Stimulated activated naive CD8-positive, alpha-beta T cell treated with anti-CD3 and anti-CD28 coated beads, Interleukin-15, Interleukin-2, amounts not matched to agents 100 ng/mL and 50 ng/mL, for 24 hours (primary cell): Measurements from ENCODE around the gene PAXIP1.
A peak's percentile ranks its signal among the peaks of the same experiment; 100 is the strongest.

ENCODE experiments used
- H3K27ac Mint-ChIP-seq: one replicate; pipeline ENCODE4 v1.8.0; 2021; ENCODE audit warnings: mild to moderate bottlenecking, mixed read lengths
- H3K27me3 Mint-ChIP-seq: one replicate; pipeline ENCODE4 v1.8.0; 2021; ENCODE audit warnings: mixed read lengths
- H3K36me3 Mint-ChIP-seq: one replicate; pipeline ENCODE4 v1.8.0; 2021; ENCODE audit warnings: low read depth, mixed read lengths
- H3K4me1 Mint-ChIP-seq: one replicate; pipeline ENCODE4 v1.8.0; 2021; ENCODE audit warnings: low read depth, mixed read lengths
- H3K4me3 Mint-ChIP-seq: one replicate; pipeline ENCODE4 v1.8.0; 2021; ENCODE audit warnings: mild to moderate bottlenecking, mixed read lengths
- H3K9me3 Mint-ChIP-seq: one replicate; pipeline ENCODE4 v1.8.0; 2021; ENCODE audit warnings: mixed read lengths

Gene PAXIP1

DNA sequence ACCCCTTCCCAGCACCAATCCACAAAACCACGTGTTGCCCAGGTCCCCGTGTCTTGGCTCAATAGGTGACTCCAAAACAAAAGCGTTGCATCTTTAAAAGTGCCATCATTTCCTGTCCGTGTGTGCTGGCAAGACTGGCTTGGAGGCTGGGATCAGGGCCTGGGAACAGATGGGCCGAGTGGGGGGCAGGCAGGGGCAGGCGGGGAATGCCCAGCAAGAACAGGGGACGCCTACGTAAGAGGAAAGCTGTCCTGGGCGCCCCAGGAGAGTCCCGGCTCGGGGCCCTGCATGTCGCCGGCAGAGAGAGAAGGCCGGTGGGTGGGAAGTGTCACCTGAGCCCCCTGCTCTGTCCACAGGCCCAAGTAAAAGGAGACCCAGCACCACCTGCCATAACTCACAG, 86.5 kb downstream of the PAXIP1 start:
- Mint-ChIP-seq H3K9me3 (no peaks in the 10 kb centered on the region), H3K27me3 (peaks cover 17% of the 10 kb centered on the region), H3K4me1 (peaks cover 4% of the 10 kb centered on the region), H3K27ac (no peak overlapping the region), H3K4me3 (no peak overlapping the region), H3K36me3 (no peaks in the 10 kb centered on the region)

DNA sequence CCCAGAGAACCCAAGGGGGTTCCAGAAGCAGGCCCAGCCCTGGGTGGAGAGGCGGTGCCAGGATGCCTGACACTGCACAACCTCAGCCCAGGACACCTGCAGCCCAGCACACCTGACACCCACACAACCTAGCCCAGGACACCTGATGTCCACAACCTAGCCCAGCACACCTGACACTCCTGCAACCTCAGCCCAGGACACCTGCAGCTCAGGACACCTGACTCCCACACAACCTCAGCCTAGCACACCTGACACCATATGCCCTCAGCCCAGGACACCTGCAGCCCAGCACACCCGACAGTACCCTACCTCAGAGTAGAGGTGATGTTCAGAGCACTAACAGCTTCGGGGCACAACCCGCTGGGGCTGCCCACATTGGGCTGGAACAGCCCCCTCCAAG, 87.3 kb downstream of the PAXIP1 start:
- no peak overlapping the region for H3K27ac Mint-ChIP-seq
- no peak overlapping the region for H3K4me3 Mint-ChIP-seq
- peaks cover 17% of the 10 kb centered on the region for H3K27me3 Mint-ChIP-seq
- H3K9me3 Mint-ChIP-seq, result no peaks in the 10 kb centered on the region
- H3K4me1 Mint-ChIP-seq, result peaks cover 4% of the 10 kb centered on the region
- no peaks in the 10 kb centered on the region for H3K36me3 Mint-ChIP-seq

DNA sequence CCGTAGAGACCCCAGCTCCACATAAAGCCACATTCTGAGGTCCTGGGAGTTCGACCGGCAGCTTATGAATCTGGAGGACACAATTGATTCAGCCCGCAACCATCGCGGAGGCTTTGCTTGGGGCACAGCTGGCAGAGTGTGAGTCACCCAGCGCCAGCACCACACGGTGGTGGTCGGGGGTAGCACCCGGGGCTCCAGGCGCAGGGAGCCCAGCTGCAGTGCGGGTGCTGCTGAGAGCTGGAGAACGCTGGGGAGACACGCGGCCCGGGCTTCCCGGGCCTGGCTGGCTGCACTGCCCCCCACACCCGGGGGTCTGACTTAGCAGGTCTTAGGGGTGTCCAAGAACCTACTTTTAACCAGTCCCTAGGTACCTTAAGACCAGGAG, 87.9 kb downstream of the PAXIP1 start:
- Mint-ChIP-seq H3K36me3 (no peaks in the 10 kb centered on the region), H3K27ac (no peak overlapping the region), H3K27me3 (peaks cover 17% of the 10 kb centered on the region), H3K4me1 (peaks cover 4% of the 10 kb centered on the region), H3K9me3 (no peaks in the 10 kb centered on the region), H3K4me3 (no peak overlapping the region)

DNA sequence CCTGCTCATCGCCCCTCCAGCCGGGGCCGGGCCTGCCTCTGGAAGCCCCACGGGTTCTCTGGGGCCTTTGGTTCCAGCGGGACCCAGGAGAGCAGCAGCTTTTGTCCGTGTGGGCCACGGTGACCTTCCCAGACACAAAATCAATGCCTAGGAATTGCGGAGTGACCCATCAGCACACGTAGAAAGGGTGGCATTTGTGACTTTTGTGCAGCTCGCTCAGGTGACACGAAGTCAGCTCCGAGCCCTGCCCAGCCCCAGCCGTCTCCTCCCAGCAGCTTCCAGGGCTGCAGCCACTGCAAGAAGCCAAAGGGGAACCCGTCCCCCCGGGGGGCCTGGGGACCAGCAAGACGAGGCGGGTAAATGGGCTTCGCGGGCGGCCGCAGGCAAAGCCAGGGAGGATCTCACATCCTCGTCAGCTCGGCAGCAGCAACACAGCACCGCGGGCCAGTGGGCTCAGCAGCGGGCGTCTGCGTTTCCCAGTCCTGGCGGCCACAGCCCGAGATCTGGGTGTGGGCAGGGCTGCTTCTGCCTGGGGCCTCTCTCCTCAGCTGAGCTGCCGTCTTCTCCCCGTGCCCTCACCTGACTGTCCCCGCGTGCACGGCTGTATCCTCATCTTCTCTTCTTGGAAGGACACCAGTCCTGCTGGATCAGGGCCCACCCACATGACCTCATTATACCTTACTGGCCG, 88.5 kb downstream of the PAXIP1 start:
- H3K4me1 Mint-ChIP-seq, result peaks cover 4% of the 10 kb centered on the region
- H3K4me3 Mint-ChIP-seq, result no peak overlapping the region
- no peaks in the 10 kb centered on the region for H3K36me3 Mint-ChIP-seq
- no peak overlapping the region for H3K27ac Mint-ChIP-seq
- H3K9me3 Mint-ChIP-seq, result no peaks in the 10 kb centered on the region
- H3K27me3 Mint-ChIP-seq, result peaks cover 17% of the 10 kb centered on the region

DNA sequence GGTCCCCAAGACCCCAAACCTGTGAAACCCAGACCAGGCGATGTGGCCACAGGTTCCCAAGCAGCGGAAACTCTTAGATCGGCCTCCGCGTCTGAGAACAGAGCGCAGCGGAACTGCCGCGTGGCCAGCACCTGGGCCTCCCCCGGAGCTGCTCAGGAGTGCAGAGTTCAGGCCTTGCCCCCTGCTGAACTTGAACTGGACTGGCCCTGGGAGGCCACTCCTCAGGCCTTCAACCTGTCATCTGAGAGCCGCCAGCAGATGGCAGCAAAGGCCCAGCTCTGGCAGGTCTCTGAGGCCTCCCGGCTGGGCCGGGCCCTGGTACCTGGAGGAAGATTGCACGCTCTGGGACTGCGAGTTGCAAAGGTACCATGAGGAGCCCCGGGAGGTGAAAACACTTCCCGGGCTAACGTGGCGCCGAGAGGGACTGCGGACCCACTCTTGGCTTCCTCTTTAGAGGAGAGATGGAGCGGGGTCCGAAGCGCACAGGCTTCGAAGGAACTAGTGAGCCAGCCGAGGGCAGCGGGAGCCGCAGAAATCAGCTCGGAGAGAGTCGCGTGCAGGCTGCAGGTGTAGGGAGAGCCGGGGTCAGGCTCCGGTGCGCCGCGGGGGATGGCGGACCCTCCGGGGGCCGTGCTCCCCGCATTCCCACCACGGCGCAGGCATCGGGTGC, 89.2 kb downstream of the PAXIP1 start:
- H3K27ac Mint-ChIP-seq, result peak overlapping the region; percentile 21

DNA sequence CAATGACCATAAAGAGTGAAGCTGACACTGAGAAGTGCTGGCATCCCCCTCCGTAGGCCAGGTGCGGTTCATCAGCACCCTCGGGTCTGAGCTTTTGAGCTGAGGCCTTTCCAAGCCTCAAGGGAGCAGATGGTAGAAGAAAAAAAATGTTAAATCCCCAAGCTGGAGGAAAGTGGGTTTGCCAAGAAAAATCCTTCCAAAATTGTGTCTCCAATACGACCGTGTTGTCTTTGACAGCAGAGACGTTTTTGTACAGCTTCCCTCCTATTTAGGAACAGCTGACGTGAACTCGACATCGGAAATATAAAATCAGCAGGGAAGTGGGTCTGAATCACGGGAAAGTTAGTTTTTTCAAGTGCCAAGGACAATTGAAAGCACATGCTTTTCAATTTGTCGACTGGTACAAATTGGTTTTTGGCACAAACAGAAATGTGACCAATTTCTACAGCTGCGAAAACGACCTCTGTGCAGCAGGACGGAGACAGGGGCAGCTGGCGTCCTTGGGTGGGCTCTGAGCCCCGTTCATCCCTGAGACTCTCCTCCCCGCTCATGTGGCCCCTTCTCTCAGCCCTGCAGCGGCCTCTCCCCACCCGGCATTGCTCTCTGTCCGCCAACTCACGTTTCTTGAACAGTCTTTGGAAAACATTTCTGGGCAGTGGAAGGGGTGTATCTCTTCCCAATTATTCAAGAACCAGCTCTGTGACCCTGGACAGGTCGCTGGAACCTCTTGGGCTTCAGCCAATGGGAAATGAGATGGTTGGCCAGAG, 89.9 kb downstream of the PAXIP1 start:
- Mint-ChIP-seq H3K36me3 (no peaks in the 10 kb centered on the region), H3K9me3 (no peaks in the 10 kb centered on the region), H3K4me3 (no peak overlapping the region), H3K4me1 (peaks cover 4% of the 10 kb centered on the region), H3K27me3 (peaks cover 20% of the 10 kb centered on the region), H3K27ac (no peak overlapping the region)

More for the DNA sequence above, 89.2 kb downstream of the PAXIP1 start:
- Mint-ChIP-seq H3K27me3 (peaks cover 19% of the 10 kb centered on the region), H3K4me3 (peak overlapping the region; percentile 79), H3K36me3 (no peaks in the 10 kb centered on the region), H3K9me3 (no peaks in the 10 kb centered on the region), H3K4me1 (peaks cover 4% of the 10 kb centered on the region)

DNA sequence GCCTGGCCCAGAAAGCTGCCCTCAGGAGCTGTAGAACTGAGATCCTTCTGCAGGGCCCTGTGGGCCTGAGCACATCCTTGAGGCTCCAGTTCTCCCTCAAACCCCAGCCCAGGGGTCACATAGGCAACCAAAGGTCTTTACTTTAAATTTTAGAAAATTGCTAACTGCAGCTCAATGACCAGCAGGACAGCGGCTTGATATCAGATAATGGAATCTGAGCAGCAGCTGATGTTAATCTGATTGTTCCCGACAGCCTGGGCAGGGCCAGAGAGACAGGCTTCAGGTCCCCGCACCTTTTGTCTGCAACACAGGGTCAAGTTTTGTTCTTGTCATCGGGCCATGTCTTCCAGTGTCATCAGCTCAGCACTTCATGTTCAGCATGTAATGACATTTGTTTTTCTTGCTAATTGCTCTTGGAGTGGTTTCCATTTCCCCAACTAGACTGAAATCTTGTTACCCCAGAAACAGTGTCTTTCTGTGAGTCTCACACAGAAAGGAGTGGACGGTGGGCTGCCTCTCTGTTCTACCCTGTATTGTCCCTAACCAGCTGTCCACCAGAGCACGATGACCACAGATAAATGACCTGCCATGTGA, 91.0 kb downstream of the PAXIP1 start:
- Mint-ChIP-seq H3K36me3 (no peaks in the 10 kb centered on the region), H3K27ac (no peak overlapping the region), H3K4me1 (peaks cover 4% of the 10 kb centered on the region), H3K27me3 (peaks cover 22% of the 10 kb centered on the region), H3K9me3 (no peaks in the 10 kb centered on the region), H3K4me3 (no peak overlapping the region)

DNA sequence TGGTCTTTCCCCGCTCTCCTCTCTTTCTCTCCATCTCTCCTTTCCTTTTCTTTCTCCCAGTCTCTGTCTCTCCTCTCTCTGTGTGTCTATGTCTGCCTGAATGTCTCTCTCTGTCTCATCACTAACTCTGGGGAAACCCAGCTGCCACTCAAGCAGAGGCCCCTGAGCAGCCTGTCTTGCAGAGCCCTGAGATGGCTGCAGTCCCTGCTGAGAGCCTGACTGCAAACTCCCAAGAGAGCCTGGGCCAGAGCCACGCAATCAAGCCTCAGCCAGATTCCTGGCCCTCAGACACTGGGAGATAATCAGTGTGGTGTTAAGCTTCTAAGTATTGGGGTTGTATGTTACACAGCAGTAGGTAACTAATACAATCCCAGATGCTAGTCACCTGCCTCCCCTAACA, 91.5 kb downstream of the PAXIP1 start:
- Mint-ChIP-seq H3K27ac (no peak overlapping the region), H3K4me1 (peaks cover 4% of the 10 kb centered on the region), H3K36me3 (no peaks in the 10 kb centered on the region), H3K27me3 (peaks cover 22% of the 10 kb centered on the region), H3K4me3 (no peak overlapping the region), H3K9me3 (no peaks in the 10 kb centered on the region)

DNA sequence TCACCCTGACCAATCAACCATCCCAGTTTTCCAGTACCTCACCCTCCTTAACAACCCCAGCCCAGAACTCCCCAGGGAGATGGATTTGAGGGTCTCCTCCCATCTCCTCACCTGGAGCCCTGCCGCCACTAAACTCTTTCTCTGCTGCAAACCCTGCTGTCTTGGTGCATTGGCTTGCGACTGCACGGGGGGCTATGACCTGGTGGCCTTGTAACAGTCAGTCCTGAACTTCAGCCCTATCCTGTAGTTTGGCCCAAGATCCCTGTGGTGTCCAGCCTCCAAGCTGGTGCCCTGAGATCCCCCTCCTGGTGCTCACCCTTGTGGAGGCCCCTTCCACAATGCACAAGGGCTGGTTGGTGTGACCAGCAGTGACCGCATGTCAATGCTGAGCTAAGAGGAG, 91.9 kb downstream of the PAXIP1 start:
- no peak overlapping the region for H3K4me3 Mint-ChIP-seq
- no peak overlapping the region for H3K27ac Mint-ChIP-seq
- peaks cover 4% of the 10 kb centered on the region for H3K4me1 Mint-ChIP-seq
- H3K36me3 Mint-ChIP-seq, result no peaks in the 10 kb centered on the region
- no peaks in the 10 kb centered on the region for H3K9me3 Mint-ChIP-seq
- peaks cover 22% of the 10 kb centered on the region for H3K27me3 Mint-ChIP-seq

DNA sequence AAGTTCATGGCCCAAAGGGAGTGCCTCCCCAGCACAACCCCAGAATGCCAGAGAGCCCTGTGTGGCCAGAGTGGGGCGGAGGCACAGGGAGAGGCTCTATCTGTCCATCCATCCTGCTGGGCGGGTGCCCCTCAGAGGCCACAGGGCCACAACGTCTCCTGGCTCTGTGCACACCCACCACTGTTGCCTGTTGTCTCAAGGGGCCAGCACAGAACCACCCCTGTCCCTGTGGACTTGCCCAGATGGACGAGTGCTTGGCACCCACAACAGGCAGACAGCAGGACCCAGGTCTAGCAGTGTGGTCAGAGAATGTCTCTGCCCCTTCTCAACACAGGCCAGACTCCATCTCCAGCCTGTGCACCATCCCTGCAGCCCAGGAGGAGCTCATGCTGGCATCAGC, 92.8 kb downstream of the PAXIP1 start:
- Mint-ChIP-seq H3K9me3 (no peaks in the 10 kb centered on the region), H3K36me3 (no peaks in the 10 kb centered on the region), H3K27me3 (peaks cover 15% of the 10 kb centered on the region), H3K27ac (no peak overlapping the region), H3K4me1 (peaks cover 4% of the 10 kb centered on the region), H3K4me3 (no peak overlapping the region)

DNA sequence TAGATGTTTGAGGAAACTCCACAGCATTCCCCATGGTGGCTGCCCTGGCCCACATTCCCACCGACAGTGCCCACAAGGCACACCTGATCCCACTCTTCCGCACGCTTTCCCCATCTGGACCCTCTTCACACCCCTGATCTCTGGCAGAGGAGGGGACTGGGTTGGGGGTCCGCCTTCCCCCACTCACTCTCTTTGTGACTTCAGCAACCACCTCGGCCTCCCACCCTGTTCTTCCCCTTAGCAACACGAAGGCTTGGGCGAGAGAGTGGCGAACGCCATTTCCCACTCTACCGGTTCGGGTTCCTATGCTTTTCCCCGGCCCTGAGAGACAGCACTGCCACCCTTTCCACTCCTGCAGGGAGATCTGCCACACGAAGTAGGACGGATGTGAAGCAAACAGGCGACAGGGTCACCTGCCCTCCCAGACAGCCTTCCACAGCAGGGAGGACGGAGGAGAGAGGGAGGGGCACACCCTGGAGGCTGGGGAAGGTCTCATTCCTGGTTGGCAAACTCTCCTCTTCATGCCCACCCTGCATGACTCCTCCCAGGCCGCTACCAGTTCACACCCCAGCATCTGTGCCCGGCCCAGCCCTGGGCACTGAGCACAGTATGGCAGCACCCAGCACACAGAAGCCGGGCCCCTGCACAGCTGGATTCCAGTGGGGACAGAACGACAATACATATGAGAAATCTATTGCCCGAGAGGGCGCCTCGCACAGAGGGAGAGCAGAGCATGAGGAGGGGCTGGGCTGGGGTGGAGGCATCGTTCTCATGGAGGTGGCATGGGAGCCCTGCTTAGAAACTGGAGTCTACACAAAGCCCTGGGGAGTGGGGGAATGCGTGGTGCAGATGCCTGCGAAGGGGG, 93.5 kb downstream of the PAXIP1 start:
- no peaks in the 10 kb centered on the region for H3K36me3 Mint-ChIP-seq
- H3K9me3 Mint-ChIP-seq, result no peaks in the 10 kb centered on the region
- H3K27me3 Mint-ChIP-seq, result peaks cover 12% of the 10 kb centered on the region
- H3K4me1 Mint-ChIP-seq, result peaks cover 4% of the 10 kb centered on the region
- no peak overlapping the region for H3K4me3 Mint-ChIP-seq
- H3K27ac Mint-ChIP-seq, result no peak overlapping the region

DNA sequence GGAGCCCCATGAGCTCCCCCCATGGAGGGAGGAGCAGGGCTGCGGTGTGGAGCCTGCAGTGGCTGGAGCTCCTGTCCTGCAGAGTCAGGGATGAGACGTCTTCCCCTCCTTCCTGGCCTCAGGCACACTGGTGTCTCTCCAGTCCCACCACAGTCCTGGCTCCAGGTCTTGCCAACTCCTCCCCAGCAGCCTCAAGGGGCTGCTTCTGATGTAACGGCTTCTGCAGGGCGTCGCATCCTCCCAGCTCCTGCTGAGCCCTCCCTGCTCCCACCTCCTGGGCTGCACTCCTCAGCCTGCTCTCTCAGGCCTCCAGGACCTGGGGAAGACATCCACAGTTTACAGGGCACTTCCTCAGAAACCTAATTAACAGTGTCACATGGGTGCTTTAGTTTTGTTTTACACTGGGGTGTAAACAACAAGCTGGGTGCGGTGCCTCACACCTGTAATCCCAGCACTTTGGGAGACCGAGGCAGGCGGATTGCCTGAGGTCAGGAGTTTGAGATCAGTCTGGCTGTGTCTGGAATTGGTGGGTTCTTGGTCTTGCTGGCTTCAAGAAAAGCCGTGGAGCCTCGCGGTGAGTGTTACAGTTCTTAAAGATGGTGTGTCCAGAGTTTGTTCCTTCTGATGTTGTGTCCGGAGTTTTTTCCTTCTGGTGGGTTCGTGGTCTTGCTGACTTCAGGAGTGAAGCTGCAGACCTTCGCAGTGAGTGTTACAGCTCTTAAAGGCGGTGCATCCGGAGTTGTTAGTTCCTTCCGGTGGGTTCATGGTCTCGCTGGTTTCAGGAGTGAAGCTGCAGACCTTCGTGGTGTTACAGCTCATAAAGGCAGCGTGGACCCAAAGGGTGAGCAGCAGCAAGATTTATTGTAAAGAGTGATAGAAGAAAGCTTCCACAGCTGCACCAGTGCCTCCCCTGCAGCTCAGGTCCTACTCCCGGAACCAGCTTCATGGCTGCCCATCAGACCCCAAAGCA, 95.0 kb downstream of the PAXIP1 start:
- H3K27me3 Mint-ChIP-seq, result peaks cover 9% of the 10 kb centered on the region
- H3K4me3 Mint-ChIP-seq, result no peak overlapping the region
- no peaks in the 10 kb centered on the region for H3K36me3 Mint-ChIP-seq
- no peaks in the 10 kb centered on the region for H3K4me1 Mint-ChIP-seq
- no peak overlapping the region for H3K27ac Mint-ChIP-seq
- no peaks in the 10 kb centered on the region for H3K9me3 Mint-ChIP-seq

DNA sequence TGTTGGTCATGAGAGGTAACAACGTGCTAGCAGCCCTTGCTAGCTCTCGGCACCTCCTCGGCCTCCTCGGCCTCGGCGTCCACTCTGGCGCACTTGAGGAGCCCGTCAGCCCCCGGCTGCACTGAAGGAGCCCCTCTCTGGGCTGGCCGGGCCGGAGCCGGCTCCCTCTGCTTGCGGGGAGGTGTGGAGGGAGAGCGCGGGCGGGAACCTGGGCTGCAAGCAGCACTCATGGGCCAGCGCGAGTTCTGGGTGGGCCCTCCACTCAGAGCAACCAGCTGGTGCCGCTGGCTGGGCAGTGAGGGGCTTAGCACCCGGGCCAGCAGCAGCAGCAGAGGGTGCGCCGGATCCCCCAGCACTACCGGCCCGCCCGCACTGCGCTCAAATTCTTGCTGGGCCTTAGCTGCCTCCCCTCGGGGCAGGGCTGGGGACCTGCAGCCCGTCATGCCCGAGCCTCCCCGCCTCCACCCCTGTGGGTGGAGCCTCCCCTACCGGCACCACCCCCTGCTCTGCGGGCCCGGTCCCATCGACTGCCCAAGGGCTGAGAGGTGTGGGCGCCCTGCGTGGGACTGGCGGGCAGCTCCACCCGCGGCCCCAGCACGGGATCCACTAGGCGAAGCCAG, 96.1 kb downstream of the PAXIP1 start:
- Mint-ChIP-seq H3K27me3 (peaks cover 9% of the 10 kb centered on the region), H3K27ac (no peak overlapping the region), H3K4me1 (no peaks in the 10 kb centered on the region), H3K36me3 (no peaks in the 10 kb centered on the region), H3K4me3 (no peak overlapping the region), H3K9me3 (no peaks in the 10 kb centered on the region)
